IPS-18a (cell line): Measurements from ENCODE around the gene ADAT3.

Source experiments
- H3K27ac ChIP-seq: one replicate; pipeline ENCODE4 v1.5.1; 2013; ENCODE audit warnings: low read length
- H3K27me3 ChIP-seq: one replicate; pipeline ENCODE4 v1.6.1; 2013; ENCODE audit warnings: mild to moderate bottlenecking, low read length; ENCODE audit not compliant: control insufficient read depth, insufficient read depth
- H3K36me3 ChIP-seq: one replicate; pipeline ENCODE4 v1.6.1; 2013; ENCODE audit warnings: low read depth, low read length; ENCODE audit not compliant: control insufficient read depth
- H3K4me1 ChIP-seq: one replicate; pipeline ENCODE4 v1.6.1; 2013; ENCODE audit warnings: low read depth, low read length; ENCODE audit not compliant: control insufficient read depth
- H3K4me3 ChIP-seq: one replicate; pipeline ENCODE4 v1.5.1; 2013; ENCODE audit warnings: low read length
- H3K9ac ChIP-seq: one replicate; pipeline ENCODE4 v1.6.1; 2013; ENCODE audit warnings: mild to moderate bottlenecking, low read length, moderate library complexity
- H3K9me3 ChIP-seq: one replicate; pipeline ENCODE4 v1.6.1; 2013; ENCODE audit warnings: low read depth, low read length; ENCODE audit not compliant: control insufficient read depth

The ADAT3 gene

GRCh38 chr19:1922803-1923202 is 17.6 kb downstream of the ADAT3 start:
- H3K36me3 ChIP-seq: peaks cover 36% of the 10 kb centered on the region

GRCh38 chr19:1923319-1923718 is 18.1 kb downstream of the ADAT3 start:
- no peaks in the 10 kb centered on the region for H3K9me3 ChIP-seq
- peaks cover 30% of the 10 kb centered on the region for H3K36me3 ChIP-seq
- H3K4me1 ChIP-seq: no peaks in the 10 kb centered on the region
- H3K9ac ChIP-seq: no peak overlapping the region
- no peaks in the 10 kb centered on the region for H3K27me3 ChIP-seq
- no peak overlapping the region for H3K4me3 ChIP-seq
- H3K27ac ChIP-seq: no peak overlapping the region

More at GRCh38 chr19:1922803-1923202, 17.6 kb downstream of the ADAT3 start:
- no peak overlapping the region for H3K27ac ChIP-seq
- no peak overlapping the region for H3K9ac ChIP-seq
- H3K4me3 ChIP-seq: no peak overlapping the region
- H3K27me3 ChIP-seq: no peaks in the 10 kb centered on the region
- H3K9me3 ChIP-seq: no peaks in the 10 kb centered on the region
- no peaks in the 10 kb centered on the region for H3K4me1 ChIP-seq

DNA sequence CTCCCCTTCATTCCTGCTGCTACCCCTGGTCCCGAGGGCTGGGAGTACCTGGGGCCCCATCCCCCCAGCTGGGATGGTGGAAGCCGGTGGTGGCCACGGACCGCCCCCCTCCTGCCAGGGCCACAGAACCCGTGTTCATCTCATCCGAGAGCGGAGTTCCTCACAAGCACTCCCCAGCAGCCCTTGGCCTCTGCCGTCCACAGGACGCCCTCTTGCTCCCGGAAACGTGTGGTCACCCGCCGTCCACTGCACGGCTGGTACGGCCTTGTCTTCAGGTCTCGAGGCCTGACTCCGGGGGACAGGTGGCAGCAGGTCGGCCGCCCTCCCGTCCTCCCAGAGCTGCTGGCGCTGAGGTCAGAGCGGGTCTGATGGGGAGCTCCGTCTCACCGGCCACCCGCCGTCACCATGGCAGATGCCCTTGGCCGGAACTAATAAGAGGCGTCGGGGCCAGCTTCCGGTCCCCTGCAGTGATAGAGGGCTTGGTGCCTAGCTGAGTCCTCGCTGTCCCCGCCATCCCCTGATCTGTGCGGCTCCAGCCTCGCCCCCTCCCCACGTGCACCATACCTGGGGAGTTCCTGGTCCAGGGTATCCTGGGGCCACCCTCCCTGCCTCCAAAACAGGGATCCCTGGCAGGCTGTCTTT is 19.2 kb downstream of the ADAT3 start:
- Histone ChIP-seq H3K27ac (no peak overlapping the region), H3K36me3 (peaks cover 27% of the 10 kb centered on the region), H3K9me3 (no peaks in the 10 kb centered on the region), H3K27me3 (peaks cover 5% of the 10 kb centered on the region), H3K4me1 (no peaks in the 10 kb centered on the region), H3K9ac (no peak overlapping the region), H3K4me3 (no peak overlapping the region)

- H3K27me3 ChIP-seq: peaks cover 5% of the 10 kb centered on the region
Observed at GRCh38 chr19:1925544-1925943, 20.3 kb downstream of the ADAT3 start.

GRCh38 chr19:1929021-1929742 is 24.0 kb downstream of the ADAT3 start:
- no peak overlapping the region for H3K27ac ChIP-seq
- H3K36me3 ChIP-seq: no peaks in the 10 kb centered on the region
- no peaks in the 10 kb centered on the region for H3K9me3 ChIP-seq
- H3K27me3 ChIP-seq: peaks cover 5% of the 10 kb centered on the region
- H3K4me1 ChIP-seq: peaks cover 5% of the 10 kb centered on the region
- peak overlapping the region; percentile 35 for H3K4me3 ChIP-seq
- no peak overlapping the region for H3K9ac ChIP-seq

More at GRCh38 chr19:1925544-1925943, 20.3 kb downstream of the ADAT3 start:
- Histone ChIP-seq H3K9me3 (no peaks in the 10 kb centered on the region), H3K36me3 (peaks cover 18% of the 10 kb centered on the region), H3K4me1 (peaks cover 5% of the 10 kb centered on the region), H3K27ac (no peak overlapping the region), H3K9ac (no peak overlapping the region), H3K4me3 (no peak overlapping the region)

GRCh38 chr19:1931445-1931844 is 26.2 kb downstream of the ADAT3 start:
- H3K4me1 ChIP-seq: peaks cover 5% of the 10 kb centered on the region
- H3K27me3 ChIP-seq: peaks cover 5% of the 10 kb centered on the region
- H3K27ac ChIP-seq: no peak overlapping the region
- H3K36me3 ChIP-seq: no peaks in the 10 kb centered on the region
- H3K9me3 ChIP-seq: no peaks in the 10 kb centered on the region
- no peak overlapping the region for H3K9ac ChIP-seq
- no peak overlapping the region for H3K4me3 ChIP-seq

GRCh38 chr19:1932395-1932794 is 27.2 kb downstream of the ADAT3 start:
- Histone ChIP-seq H3K36me3 (no peaks in the 10 kb centered on the region), H3K4me3 (no peak overlapping the region), H3K27me3 (peaks cover 5% of the 10 kb centered on the region), H3K4me1 (peaks cover 5% of the 10 kb centered on the region), H3K27ac (no peak overlapping the region), H3K9ac (no peak overlapping the region), H3K9me3 (no peaks in the 10 kb centered on the region)

GRCh38 chr19:1933244-1933643 is 28.0 kb downstream of the ADAT3 start:
- no peaks in the 10 kb centered on the region for H3K36me3 ChIP-seq
- H3K27ac ChIP-seq: no peak overlapping the region
- H3K9ac ChIP-seq: no peak overlapping the region
- H3K9me3 ChIP-seq: no peaks in the 10 kb centered on the region
- H3K4me1 ChIP-seq: peaks cover 5% of the 10 kb centered on the region
- peaks cover 5% of the 10 kb centered on the region for H3K27me3 ChIP-seq
- no peak overlapping the region for H3K4me3 ChIP-seq

DNA sequence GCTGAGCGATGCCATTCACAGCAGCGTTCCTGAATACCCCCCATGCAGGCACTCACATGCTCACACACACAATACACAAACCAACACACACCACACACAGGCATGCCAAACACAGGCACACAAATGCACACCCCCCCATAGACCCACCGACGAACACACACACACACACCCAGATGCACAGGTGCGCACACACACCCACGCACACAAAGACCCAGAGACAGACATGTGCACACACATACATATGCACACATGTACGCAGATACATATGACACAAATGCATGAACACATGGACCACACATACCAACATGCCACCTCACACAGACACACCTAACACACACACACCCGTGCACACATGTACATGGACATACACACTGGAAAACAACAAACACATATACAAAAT is 28.7 kb downstream of the ADAT3 start:
- no peak overlapping the region for H3K9ac ChIP-seq
- H3K36me3 ChIP-seq: no peaks in the 10 kb centered on the region
- H3K4me1 ChIP-seq: peaks cover 5% of the 10 kb centered on the region
- H3K27ac ChIP-seq: no peak overlapping the region
- H3K27me3 ChIP-seq: peaks cover 2% of the 10 kb centered on the region
- H3K4me3 ChIP-seq: no peak overlapping the region
- H3K9me3 ChIP-seq: no peaks in the 10 kb centered on the region

- H3K27me3 ChIP-seq: no peaks in the 10 kb centered on the region
- no peak overlapping the region for H3K4me3 ChIP-seq
- no peak overlapping the region for H3K9ac ChIP-seq
- H3K36me3 ChIP-seq: no peaks in the 10 kb centered on the region
- no peaks in the 10 kb centered on the region for H3K4me1 ChIP-seq
- no peak overlapping the region for H3K27ac ChIP-seq
- H3K9me3 ChIP-seq: no peaks in the 10 kb centered on the region
Observed at GRCh38 chr19:1935484-1936208, 30.4 kb downstream of the ADAT3 start.

DNA sequence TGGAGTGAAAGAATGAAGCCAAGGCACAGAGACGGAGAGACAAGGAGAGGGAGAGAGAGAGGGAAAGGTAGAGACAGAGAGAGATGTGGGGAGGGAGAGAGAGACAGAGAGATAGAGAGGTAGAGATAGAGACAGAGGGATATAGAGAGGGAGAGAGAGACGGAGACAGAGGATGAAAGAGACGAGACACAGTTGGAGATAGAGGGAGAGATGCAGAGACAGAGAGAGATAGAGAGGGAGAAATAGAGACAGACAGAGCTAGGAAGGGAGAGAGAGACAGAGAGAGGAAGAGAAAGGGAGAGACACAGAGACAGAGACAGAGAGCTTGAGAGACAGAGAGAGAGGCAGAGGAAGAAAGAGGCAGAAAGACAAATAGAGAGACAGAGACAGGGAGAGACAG is 31.2 kb downstream of the ADAT3 start:
- Histone ChIP-seq H3K27me3 (no peaks in the 10 kb centered on the region), H3K9ac (no peak overlapping the region), H3K36me3 (no peaks in the 10 kb centered on the region), H3K4me3 (no peak overlapping the region), H3K27ac (no peak overlapping the region), H3K4me1 (no peaks in the 10 kb centered on the region), H3K9me3 (no peaks in the 10 kb centered on the region)
